Activated CD8-positive, alpha-beta T cell treated with anti-CD3 and anti-CD28 coated beads for 36 hours (primary cell): ENCODE results near the gene PSMA6. TPM values are rescaled to one million over a fixed set of nuclear protein-coding genes. Genes with fewer than 3 reads are reported as not detected.
"Not testable (repeated sequence)": the region's sequence is repeated elsewhere in the genome, so short reads cannot be mapped to it uniquely, and the experiment has no call there.

Source experiments
- ATAC-seq: fragments of 200-7000 bp; cut with Tn5 transposase; one replicate; pipeline ENCODE4 v1.10.0; 2021; ENCODE audit warnings: mild to moderate bottlenecking, moderate library complexity
- CTCF ChIA-PET: fragments of 350-600 bp; sonication (Branson Sonifier 250); formaldehyde crosslinking; loops from one replicate; lab custom pipeline; 2021; ENCODE audit warnings: antibody characterized with exemption; lab: Charles Lee
- POLR2A ChIA-PET: fragments of 350-600 bp; sonication (Branson Sonifier 250); formaldehyde crosslinking; loops from one replicate; lab custom pipeline; 2021; ENCODE audit warnings: antibody characterized with exemption; lab: Charles Lee
- DNase-seq: peaks from one replicate; pipeline ENCODE4 v3.0.0-alpha.2; 2020
- H3K27ac Mint-ChIP-seq: one replicate; pipeline ENCODE4 v1.8.0; 2021; ENCODE audit warnings: mild to moderate bottlenecking, mixed read lengths
- H3K27me3 Mint-ChIP-seq: one replicate; pipeline ENCODE4 v1.8.0; 2021; ENCODE audit warnings: mixed read lengths
- H3K36me3 Mint-ChIP-seq: one replicate; pipeline ENCODE4 v1.8.0; 2021; ENCODE audit warnings: low read depth, mixed read lengths
- H3K4me1 Mint-ChIP-seq: one replicate; pipeline ENCODE4 v1.8.0; 2021; ENCODE audit warnings: low read depth, mixed read lengths
- H3K4me3 Mint-ChIP-seq: one replicate; pipeline ENCODE4 v1.8.0; 2021; ENCODE audit warnings: mild to moderate bottlenecking, moderate library complexity, mixed read lengths
- H3K9me3 Mint-ChIP-seq: one replicate; pipeline ENCODE4 v1.8.0; 2021; ENCODE audit warnings: mixed read lengths
- CTCF ChIP-seq: fragments of 200-600 bp; IDR thresholded peaks from one replicate; pipeline ENCODE4 v1.8.0; 2022; ENCODE audit warnings: antibody characterized with exemption, mild to moderate bottlenecking
- intact Hi-C: fragments of 100-400 bp; cut with micrococcal nuclease; formaldehyde crosslinking; loops from one replicate; pipeline ENCODE4 v1.10.0; 2022
- total RNA-seq, 2 experiments: library from RNA; stranded (reverse); gene quantifications; one replicate each; pipeline ENCODE4 v1.2.3, GENCODE V29; 2021

Gene PSMA6
- total RNA-seq, 2 experiments from 2014 or later: 361 to 393 TPM

- no peaks in the 10 kb centered on the region for H3K9me3 Mint-ChIP-seq
- H3K36me3 Mint-ChIP-seq: peaks cover 7% of the 10 kb centered on the region
- H3K4me1 Mint-ChIP-seq: peaks cover 18% of the 10 kb centered on the region
- ATAC-seq (no peak), DNase-seq (no peak)
- CTCF ChIA-PET: interaction anchor here (0.8 to 1.8 kb wide), 4 partner anchors 9 to 47 kb away, joined by 3 to 8 read pairs (median 4); partner anchors contain the start of gene PSMA6
- intact Hi-C loops: no loop called here
- no peaks in the 10 kb centered on the region for H3K27me3 Mint-ChIP-seq
- no peak for TF ChIP-seq CTCF
- H3K4me3 Mint-ChIP-seq: no peak overlapping the region
- POLR2A ChIA-PET: interaction anchor here (0.6 kb wide), 1 partner anchor 159 kb away, joined by 3 read pairs; the partner anchor contains the start of gene NFKBIA
- H3K27ac Mint-ChIP-seq: no peak overlapping the region
Observed at GRCh38 chr14:35245051-35245450, 47.1 kb upstream of the PSMA6 start.

GRCh38 chr14:35247777-35248475 lies 44.3 kb upstream of the PSMA6 start:
- ChIA-PET POLR2A (interaction anchor here (1.5 kb wide), 1 partner anchor 157 kb away, joined by 5 read pairs; the partner anchor contains the start of gene NFKBIA), CTCF (interaction anchor here (1.0 to 1.3 kb wide), 4 partner anchors 19 to 174 kb away, joined by 3 to 4 read pairs (median 3); no protein-coding TSS in a partner anchor)
- DNase-seq (no peak), ATAC-seq (no peak)
- Mint-ChIP-seq H3K4me1 (peaks cover 21% of the 10 kb centered on the region), H3K27me3 (no peaks in the 10 kb centered on the region), H3K36me3 (peaks cover 9% of the 10 kb centered on the region), H3K4me3 (no peak overlapping the region), H3K27ac (no peak overlapping the region), H3K9me3 (no peaks in the 10 kb centered on the region)
- intact Hi-C loops: no loop called here
- TF ChIP-seq CTCF: no peak

GRCh38 chr14:35248476-35248788 lies 43.8 kb upstream of the PSMA6 start:
- no peak overlapping the region for H3K27ac Mint-ChIP-seq

DNA sequence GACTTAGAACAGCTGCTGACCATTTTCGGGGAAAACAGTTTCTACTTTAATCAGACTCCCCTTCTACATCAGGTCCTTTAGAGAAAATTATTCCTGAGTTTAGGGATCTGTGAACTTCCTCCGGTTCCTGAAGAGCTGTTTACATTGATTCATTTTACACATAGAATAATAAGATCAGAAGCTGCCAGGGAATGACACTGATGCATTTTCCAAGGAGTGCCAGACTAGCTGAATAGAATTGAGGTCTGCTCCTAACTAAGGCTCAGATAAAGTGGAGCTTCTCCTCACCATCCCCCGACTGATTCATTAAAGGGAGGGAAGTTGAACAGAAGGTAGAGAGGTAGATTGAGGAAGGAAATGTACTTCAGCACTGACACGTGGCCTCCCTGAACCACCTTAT lies 41.9 kb upstream of the PSMA6 start:
- peaks cover 34% of the 10 kb centered on the region for H3K4me1 Mint-ChIP-seq
- peaks cover 15% of the 10 kb centered on the region for H3K36me3 Mint-ChIP-seq
- TF ChIP-seq CTCF: no peak
- no peaks in the 10 kb centered on the region for H3K9me3 Mint-ChIP-seq
- DNase-seq (no peak), ATAC-seq (no peak)
- no peaks in the 10 kb centered on the region for H3K27me3 Mint-ChIP-seq
- H3K4me3 Mint-ChIP-seq: no peak overlapping the region
- intact Hi-C loops: no loop called here
- H3K27ac Mint-ChIP-seq: no peak overlapping the region
- CTCF ChIA-PET: interaction anchor here (1.0 to 1.7 kb wide), 4 partner anchors 21 to 163 kb away, joined by 3 to 5 read pairs (median 5); partner anchors contain the start of gene PSMA6
- POLR2A ChIA-PET: interaction anchor here (1.2 to 1.3 kb wide), 2 partner anchors 82 to 155 kb away, joined by 3 to 4 read pairs; no protein-coding TSS in a partner anchor

More at GRCh38 chr14:35248476-35248788, 43.8 kb upstream of the PSMA6 start:
- intact Hi-C loops: no loop called here
- Mint-ChIP-seq H3K27me3 (no peaks in the 10 kb centered on the region), H3K4me3 (no peak overlapping the region), H3K4me1 (peaks cover 22% of the 10 kb centered on the region), H3K36me3 (peaks cover 9% of the 10 kb centered on the region), H3K9me3 (no peaks in the 10 kb centered on the region)
- ATAC-seq (no peak), DNase-seq (no peak)
- no peak for TF ChIP-seq CTCF
- CTCF ChIA-PET: interaction anchor here (1.0 to 1.3 kb wide), 2 partner anchors 19 to 165 kb away, joined by 3 read pairs; no protein-coding TSS in a partner anchor
- POLR2A ChIA-PET: no interaction called here

DNA sequence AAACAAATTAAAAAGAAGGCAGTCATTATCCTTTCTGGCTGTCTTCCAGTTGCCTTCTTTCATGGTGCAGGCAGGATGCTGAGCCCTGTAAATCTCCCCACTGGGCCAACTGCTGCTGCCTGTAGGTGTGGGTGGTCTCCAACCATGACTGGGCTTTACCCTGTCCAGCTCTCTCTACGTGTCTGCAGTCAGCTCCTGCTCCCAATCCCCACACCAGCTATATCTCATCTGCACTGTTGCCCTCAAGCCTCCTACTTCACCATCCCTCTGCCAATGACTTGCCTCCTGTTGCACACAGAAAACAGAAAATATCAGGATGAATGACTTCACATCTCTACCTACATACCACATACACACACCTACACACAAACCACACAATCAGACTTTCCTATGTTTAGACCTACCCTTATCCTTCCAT lies 39.7 kb upstream of the PSMA6 start:
- CTCF ChIA-PET: no interaction called here
- Mint-ChIP-seq H3K9me3 (no peaks in the 10 kb centered on the region), H3K36me3 (peaks cover 15% of the 10 kb centered on the region), H3K27me3 (no peaks in the 10 kb centered on the region), H3K4me1 (peaks cover 38% of the 10 kb centered on the region), H3K27ac (peak overlapping the region; percentile 12), H3K4me3 (no peak overlapping the region)
- DNase-seq (peak; percentile 27), ATAC-seq (peak; percentile 70)
- intact Hi-C loops: no loop called here
- POLR2A ChIA-PET: interaction anchor here (1.9 kb wide), 1 partner anchor 153 kb away, joined by 6 read pairs; the partner anchor contains the start of gene NFKBIA
- no peak for TF ChIP-seq CTCF

DNA sequence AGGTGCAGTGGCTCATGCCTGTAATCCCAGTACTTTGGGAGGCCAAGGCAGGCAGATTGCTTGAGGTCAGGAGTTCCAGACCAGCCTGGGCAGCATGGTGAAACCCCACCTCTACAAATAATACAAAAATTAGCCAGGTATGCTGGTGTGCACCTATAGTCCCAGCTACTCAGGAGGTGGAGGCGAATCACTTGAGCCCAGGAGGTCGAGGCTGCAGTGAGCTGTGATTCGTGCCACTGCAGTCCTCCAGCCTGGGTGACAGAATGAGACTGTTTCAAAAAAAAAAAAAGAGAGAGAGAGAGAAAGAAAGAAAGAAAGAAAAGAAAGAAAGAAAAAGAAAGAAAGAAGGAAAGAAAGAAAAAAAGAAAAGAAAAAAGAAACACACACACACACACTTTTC lies 39.1 kb upstream of the PSMA6 start:
- H3K9me3 Mint-ChIP-seq, H3K4me3 Mint-ChIP-seq, H3K27ac Mint-ChIP-seq, H3K27me3 Mint-ChIP-seq, intact Hi-C loops, ATAC-seq, DNase-seq: not testable (repeated sequence)
- CTCF ChIA-PET: interaction anchor here (1.3 to 2.1 kb wide), 2 partner anchors 24 to 163 kb away, joined by 5 read pairs; no protein-coding TSS in a partner anchor
- Mint-ChIP-seq H3K4me1 (peaks cover 36% of the 10 kb centered on the region), H3K36me3 (peaks cover 15% of the 10 kb centered on the region)
- POLR2A ChIA-PET: interaction anchor here (1.9 kb wide), 1 partner anchor 152 kb away, joined by 6 read pairs; the partner anchor contains the start of gene NFKBIA
